HG03139 (cell line): ENCODE data around the gene CPA4.

Experiments used
- ATAC-seq: cut with Tn5 transposase; IDR thresholded peaks from one replicate; pipeline ENCODE4 v1.9.1; 2021; ENCODE audit not compliant: unreplicated experiment

The CPA4 gene

GRCh38 chr7:130274983-130275591 lies 17.9 kb upstream of the CPA4 start:
- ATAC-seq: no peak

- ATAC-seq: no peak
Measured at GRCh38 chr7:130275826-130276297, 17.1 kb upstream of the CPA4 start.

DNA sequence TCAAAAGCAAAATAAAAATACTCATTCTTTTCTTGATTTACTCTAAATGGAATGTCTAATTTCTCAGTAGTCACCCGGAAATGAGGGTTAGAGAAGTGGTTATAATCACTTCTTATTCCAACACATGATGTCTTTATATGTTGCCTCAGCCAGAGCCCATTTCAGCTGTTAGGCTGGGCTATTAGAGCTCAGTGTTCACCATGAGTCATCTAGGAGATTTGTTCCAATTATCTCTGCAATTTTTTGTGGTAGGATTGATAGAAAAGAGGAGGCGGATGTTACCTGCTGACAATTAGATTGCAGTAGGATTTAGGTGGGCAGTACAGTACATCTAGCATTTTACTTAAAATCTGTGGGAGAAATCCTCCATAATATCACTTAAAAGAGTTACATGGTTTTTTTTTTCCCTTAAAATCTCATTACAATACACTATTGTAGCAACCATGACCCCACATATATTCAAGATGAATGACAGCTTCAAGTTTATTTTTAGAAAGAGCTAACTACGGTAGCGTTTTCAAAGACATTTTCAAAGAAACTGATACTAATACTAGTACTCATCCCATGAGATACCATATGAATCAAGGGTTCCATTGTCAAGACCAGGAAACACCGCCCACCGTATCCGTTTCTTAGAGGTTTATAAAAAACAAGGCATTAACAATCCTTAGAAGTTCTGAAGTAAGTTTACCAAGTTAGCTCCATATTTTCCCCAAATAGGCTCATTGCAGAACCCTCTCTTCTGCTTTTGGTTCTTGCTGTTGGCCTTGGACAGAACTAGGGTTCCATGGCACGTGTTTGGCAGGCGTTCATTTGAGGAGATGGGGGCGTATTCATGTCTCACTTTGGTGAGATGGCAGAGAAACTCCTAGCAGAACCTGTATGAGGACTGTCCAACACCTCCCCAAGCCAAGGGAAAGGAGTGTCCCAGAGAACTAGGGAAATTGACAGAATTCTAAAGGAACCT lies 15.9 kb upstream of the CPA4 start:
- no peak for ATAC-seq

GRCh38 chr7:130277763-130278643 lies 15.0 kb upstream of the CPA4 start:
- ATAC-seq: no peak

DNA sequence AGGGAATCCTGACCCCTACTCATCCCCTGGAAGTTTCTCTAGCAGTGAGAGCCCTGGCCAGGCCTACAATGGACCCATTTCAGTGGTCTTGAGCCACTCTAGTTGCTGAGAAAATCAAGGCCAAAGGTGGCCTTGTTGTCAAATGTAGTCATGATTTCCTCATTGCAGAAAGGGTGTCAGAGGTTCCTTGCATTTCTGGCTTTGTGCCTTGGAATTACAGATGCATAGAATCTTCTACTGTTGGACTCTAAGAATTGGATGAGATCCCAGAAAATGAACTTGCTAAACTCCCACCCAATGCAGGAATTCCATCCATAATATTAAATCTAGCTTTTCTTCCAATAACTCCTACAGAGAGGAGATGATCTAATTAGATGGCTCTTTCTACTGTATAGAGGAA lies 14.1 kb upstream of the CPA4 start:
- no peak for ATAC-seq

- ATAC-seq: no peak
Measured at GRCh38 chr7:130279286-130279685, 13.7 kb upstream of the CPA4 start.

GRCh38 chr7:130279906-130280305 lies 13.1 kb upstream of the CPA4 start:
- no peak for ATAC-seq

- ATAC-seq: no peak
Measured at GRCh38 chr7:130281260-130281659, 11.7 kb upstream of the CPA4 start.

DNA sequence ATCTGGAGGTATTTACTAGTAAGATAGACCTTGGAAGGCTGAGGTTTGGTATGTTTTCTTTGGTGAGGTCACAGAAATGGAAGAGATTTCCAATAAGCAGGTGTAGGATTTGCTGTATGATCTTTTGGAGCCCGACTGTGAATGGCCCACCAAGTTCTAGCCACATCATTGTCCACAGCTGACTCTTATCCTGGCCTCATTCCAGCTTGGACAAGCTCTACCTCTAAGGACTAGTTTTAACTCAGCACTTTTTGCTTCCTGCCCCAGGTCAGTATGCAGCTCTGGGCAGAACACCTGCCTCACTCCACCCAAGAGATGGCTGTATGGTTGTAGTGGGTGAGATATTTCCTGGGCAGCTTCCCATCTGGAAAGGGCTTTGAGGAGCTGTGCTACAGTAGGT lies 6.1 kb upstream of the CPA4 start:
- ATAC-seq: no peak

DNA sequence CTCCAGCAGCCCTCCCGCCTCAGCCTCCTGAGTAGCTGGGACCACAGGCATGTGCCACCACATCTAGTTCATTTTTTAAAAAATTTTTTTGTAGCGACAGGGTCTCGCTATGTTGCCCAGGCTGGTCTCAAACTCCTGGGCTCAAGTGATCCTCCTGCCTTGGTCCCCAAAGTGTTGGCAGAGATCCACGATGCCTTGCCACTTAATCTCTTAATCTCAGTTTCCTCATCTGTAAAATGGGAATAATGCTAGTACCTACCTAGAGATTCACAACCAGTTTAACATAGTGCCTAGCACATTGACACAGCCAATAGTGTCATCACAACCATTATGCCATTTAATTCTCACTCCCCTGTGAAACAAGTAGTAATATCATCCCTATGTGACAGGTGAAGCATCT lies 4.8 kb upstream of the CPA4 start:
- ATAC-seq: no peak

DNA sequence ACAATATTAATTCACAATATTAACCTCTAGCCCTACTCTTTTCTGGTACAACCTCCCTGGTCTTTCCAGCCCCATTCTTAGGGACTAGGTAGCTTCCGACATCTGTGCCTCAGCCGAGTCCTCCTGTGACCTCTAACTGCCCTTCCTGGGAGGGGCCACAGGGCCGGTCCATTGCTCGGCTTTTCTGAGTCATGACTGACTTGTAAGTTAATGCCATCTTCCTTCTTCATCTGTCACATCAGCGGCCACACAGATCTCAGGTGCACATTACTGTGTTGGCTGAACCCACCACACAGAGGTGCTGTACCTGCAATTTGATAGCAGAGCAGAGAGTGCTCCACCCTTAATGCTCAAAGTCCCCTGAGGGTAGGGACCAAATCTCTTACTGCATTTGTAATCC lies 4.1 kb upstream of the CPA4 start:
- ATAC-seq: no peak

GRCh38 chr7:130289478-130289877 lies 3.5 kb upstream of the CPA4 start:
- ATAC-seq: no peak

- no peak for ATAC-seq
Measured at GRCh38 chr7:130290745-130291144, 2.2 kb upstream of the CPA4 start.

- peak; percentile 51 for ATAC-seq
Measured at GRCh38 chr7:130293521-130293920, 560 bp downstream of the CPA4 start.

DNA sequence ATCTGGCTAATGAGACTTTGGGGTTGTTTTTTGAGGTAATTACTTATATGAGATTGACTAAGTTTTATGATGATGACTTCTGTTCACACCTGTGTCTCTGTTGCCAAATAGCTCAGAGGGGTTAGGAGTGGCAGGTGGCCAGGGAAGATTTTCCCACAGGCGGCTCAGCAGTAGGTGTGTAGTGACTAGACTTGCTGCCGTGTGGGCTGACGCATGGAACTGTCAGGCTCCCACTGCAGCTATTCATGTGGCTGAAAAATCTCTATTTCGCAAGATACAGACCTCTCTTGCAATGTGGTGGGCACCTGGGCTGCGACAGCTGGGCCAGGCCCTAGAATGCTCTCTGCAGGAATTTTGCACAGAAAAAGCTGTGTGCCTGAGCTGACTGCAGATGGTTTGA lies 1.4 kb downstream of the CPA4 start:
- no peak for ATAC-seq

GRCh38 chr7:130296221-130296951 lies 3.4 kb downstream of the CPA4 start:
- ATAC-seq: no peak

DNA sequence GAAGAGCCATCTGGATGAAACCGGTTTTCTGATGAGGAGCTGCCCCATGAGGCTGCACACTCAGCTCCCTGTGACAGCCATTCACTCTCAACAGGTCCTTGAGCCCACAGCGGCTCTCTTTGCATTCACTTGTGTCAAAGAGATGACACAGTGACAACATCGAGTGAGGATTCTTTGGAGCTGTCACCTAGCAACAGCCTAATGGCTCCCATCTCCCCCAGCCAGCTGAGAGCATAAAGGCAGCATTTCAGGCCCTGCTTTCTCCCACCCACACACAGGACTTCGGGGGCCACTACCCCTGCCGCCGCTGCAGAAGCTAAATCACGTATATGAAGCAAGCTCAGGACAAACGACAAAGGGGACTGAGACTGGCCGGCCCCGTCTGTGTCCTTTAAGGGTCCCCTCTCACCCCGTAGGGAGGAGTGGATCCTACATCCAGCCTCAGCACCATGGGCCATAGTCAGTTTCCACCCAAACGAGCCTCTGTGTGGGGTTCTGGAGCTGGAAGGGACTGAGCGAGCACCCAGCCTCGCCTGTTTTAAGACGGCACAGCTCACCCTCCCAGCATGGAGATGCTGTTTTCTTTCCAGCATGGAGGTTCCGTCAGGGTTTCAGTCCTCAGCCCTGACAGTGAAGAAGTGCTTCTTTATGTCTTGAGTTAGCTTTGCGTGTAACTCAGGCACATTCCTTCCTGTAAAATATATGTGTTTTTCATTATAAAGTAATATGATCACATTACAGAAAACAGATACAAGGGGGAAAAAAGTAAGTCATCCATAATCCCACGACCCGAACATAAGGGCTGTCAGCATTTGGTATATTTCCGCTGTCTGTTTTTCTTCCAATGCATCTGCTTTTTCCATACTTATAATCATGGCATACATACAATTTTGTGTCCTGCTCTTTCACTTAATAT lies 4.9 kb downstream of the CPA4 start:
- ATAC-seq: no peak

DNA sequence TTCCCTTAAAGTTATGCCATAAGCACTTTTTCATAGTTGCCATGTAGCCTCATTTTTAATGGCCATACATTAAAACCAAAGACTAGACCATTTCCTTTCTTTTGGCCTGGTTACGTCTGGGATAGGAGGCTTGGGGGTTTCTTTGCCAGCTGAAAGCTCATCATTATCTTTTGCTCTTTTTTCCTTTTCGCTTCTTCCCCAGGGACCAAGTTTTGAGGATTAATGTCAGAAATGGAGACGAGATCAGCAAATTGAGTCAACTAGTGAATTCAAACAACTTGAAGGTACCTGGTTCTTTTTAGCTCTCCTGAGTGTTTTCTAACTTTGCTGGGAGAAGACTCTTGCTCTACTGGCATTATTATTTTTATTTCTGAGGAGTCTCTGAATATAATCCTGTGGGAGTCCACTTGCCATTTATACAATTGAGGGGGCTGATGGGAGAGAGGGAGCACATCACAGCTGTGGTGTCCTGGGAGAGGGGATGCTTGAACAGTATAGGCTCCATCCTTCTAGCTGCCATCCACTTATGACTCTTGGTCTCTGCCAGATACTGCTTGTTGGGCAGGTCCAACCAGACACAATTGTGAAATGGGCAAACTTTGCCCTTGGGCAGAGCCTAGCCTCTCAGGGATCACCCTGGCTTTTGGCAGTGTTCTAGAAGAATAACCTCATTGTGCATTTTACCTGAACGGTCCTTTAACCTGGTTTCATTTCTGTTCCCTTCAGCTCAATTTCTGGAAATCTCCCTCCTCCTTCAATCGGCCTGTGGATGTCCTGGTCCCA lies 5.8 kb downstream of the CPA4 start:
- ATAC-seq: no peak

DNA sequence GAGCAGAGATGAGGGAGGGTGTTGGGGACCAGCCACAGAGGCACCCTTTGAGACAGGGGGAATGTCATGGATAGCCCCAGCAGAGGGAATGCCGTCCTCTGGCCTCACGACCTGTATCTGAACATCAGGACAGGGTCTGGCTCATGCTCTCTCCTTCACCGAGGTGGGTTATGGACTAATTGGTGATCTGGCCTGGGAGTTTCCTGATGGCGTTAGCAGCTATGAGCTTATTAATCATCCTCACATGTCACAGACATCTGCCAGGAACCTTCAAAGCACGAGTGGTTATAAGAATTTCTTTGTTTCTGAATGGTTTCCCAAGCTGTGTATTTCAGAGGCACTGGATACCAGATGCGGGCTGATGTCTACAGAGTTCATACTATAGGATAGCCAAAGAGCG lies 6.9 kb downstream of the CPA4 start:
- ATAC-seq: no peak
